ENCODE measurements around the gene CELF2.

GRCh38 chr10:11089272-11089671 is 71.6 kb downstream of the CELF2 start:
- TF ChIP-seq CTCF (IDR thresholded peaks at IDR 0.05; ENCODE audit: poor library complexity, severe bottlenecking) (no peak), REST (IDR thresholded peaks at IDR 0.05; ENCODE audit: borderline replicate concordance) (no peak), SMC3 (conservative IDR thresholded peaks at IDR 0.05; ENCODE audit: poor library complexity) (no peak), EZH2 (IDR thresholded peaks at IDR 0.05; ENCODE audit: borderline replicate concordance, insufficient read depth, low read length, poor library complexity, severe bottlenecking) (no peak)
